HCT116 (cell line): ENCODE data around the gene OR1E2. TPM values are rescaled to one million over a fixed set of nuclear protein-coding genes. Genes with fewer than 3 reads are reported as not detected.

ENCODE experiments used
- ATAC-seq: fragments of 200-7000 bp; cut with Tn5 transposase; 2 replicates; pipeline ENCODE4 v1.9.1; 2020; ENCODE audit warnings: mild to moderate bottlenecking, moderate library complexity
- BruUV-seq: library from RNA; stranded (reverse); fragments of 400-500 nt; replicated peaks from 2 replicates; lab custom pipeline; 2021; lab: Mats Ljungman, UMichigan
- CTCF ChIA-PET: fragments of 300-600 bp; sonication (Branson Sonifier 250); formaldehyde crosslinking; loops from one replicate; lab custom pipeline; 2021; ENCODE audit warnings: antibody characterized with exemption; lab: Charles Lee
- POLR2A ChIA-PET: fragments of 300-600, 350-600 bp; sonication (Branson Sonifier 250); formaldehyde crosslinking; loops from one replicate; lab custom pipeline; 2021; ENCODE audit warnings: antibody characterized with exemption; lab: Charles Lee
- RAD21 ChIA-PET, 2 experiments: fragments of 300-600 bp; sonication (Branson Sonifier 250); formaldehyde crosslinking; loops; one replicate each; lab custom pipeline; 2023; ENCODE audit warnings: low total read pairs in 2 of 2; ENCODE audit not compliant: uncharacterized antibody in 2 of 2, unreplicated experiment in 2 of 2, low non-redundant PET in 1 of 2; lab: Charles Lee
- DNase-seq: peaks from one replicate; pipeline ENCODE4 v3.0.0-alpha.2; 2010; ENCODE audit warnings: low read depth, low spot score
- H2AFZ ChIP-seq: fragments of 200-600 bp; shearing (Covaris generic), sonication (generic); 2 replicates; pipeline ENCODE4 v1.6.1; 2017; ENCODE audit warnings: low read depth, mixed run types, mixed read lengths, antibody characterized with exemption, low read length; ENCODE audit not compliant: poor library complexity, severe bottlenecking
- H3K27ac ChIP-seq: 2 replicates; pipeline ENCODE4 v1.5.1; 2012; ENCODE audit warnings: low read depth, low read length
- H3K27me3 ChIP-seq: fragments of 200-600 bp; sonication (generic); 2 replicates; pipeline ENCODE4 v1.6.1; 2016; ENCODE audit warnings: mixed run types, low read length, mixed read lengths; ENCODE audit not compliant: insufficient read depth
- H3K36me3 ChIP-seq, 2 experiments: fragments of 200-500 bp in 1 of 2; fragments of 200-600 bp in 1 of 2; sonication (Bioruptor generic) in 1 of 2; sonication (generic) in 1 of 2; 2 replicates each; pipeline versions ENCODE4 v1.5.1 to v1.6.1; 2014 to 2016; ENCODE audit warnings: low read length in 2 of 2, inconsistent platforms in 1 of 2, mixed read lengths in 1 of 2, mixed run types in 1 of 2; ENCODE audit not compliant: insufficient read depth in 2 of 2, control insufficient read depth in 1 of 2
- H3K4me1 ChIP-seq, 2 experiments: fragments of 200-600 bp in 1 of 2; sonication (generic) in 1 of 2; 2 replicates each; pipeline versions ENCODE4 v1.5.1 to v1.6.1; 2012 to 2017; ENCODE audit warnings: low read length in 2 of 2, inconsistent platforms in 1 of 2, mild to moderate bottlenecking in 1 of 2, mixed read lengths in 1 of 2, mixed run types in 1 of 2, moderate library complexity in 1 of 2; ENCODE audit not compliant: insufficient read depth in 2 of 2, control insufficient read depth in 1 of 2
- H3K4me2 ChIP-seq: fragments of 200-600 bp; sonication (generic); 2 replicates; pipeline ENCODE4 v1.6.1; 2017; ENCODE audit warnings: mixed run types, low read length, mixed read lengths
- H3K4me3 ChIP-seq, 2 experiments: fragments of 200-600 bp in 1 of 2; sonication (generic) in 1 of 2; replicated peaks in 1 of 2; 2 replicates each; pipeline ENCODE4 v1.5.1; 2011 to 2016; ENCODE audit warnings: low read length in 2 of 2, control low read depth in 1 of 2, low read depth in 1 of 2, mild to moderate bottlenecking in 1 of 2, mixed read lengths in 1 of 2, mixed run types in 1 of 2
- H3K79me2 ChIP-seq: fragments of 200-600 bp; sonication (generic); 2 replicates; pipeline ENCODE4 v1.6.1; 2017; ENCODE audit warnings: mild to moderate bottlenecking, mixed run types, low read length, moderate library complexity, mixed read lengths; ENCODE audit not compliant: insufficient read depth
- H3K9ac ChIP-seq: fragments of 200-600 bp; sonication (generic); 2 replicates; pipeline ENCODE4 v1.6.1; 2016; ENCODE audit warnings: low read length, mixed read lengths
- H3K9me2 ChIP-seq: fragments of 200-600 bp; sonication (generic), shearing (Covaris generic); 2 replicates; pipeline ENCODE4 v1.6.1; 2017; ENCODE audit warnings: mixed run types, mild to moderate bottlenecking, moderate library complexity; ENCODE audit not compliant: insufficient read depth
- H3K9me3 ChIP-seq, 2 experiments: fragments of 200-500 bp in 1 of 2; fragments of 200-600 bp in 1 of 2; sonication (Bioruptor generic) in 1 of 2; sonication (generic) in 1 of 2; 2 replicates each; pipeline ENCODE4 v1.6.1; 2014 to 2017; ENCODE audit warnings: low read length in 2 of 2, mixed read lengths in 2 of 2, inconsistent platforms in 1 of 2, low read depth in 1 of 2, mild to moderate bottlenecking in 1 of 2, mixed run types in 1 of 2, moderate library complexity in 1 of 2; ENCODE audit not compliant: control insufficient read depth in 1 of 2, insufficient read depth in 1 of 2
- H4K20me1 ChIP-seq: fragments of 200-600 bp; sonication (generic), shearing (Covaris generic); 2 replicates; pipeline ENCODE4 v1.6.1; 2017; ENCODE audit warnings: mixed run types, mild to moderate bottlenecking, moderate library complexity; ENCODE audit not compliant: insufficient read depth
- EGR1 ChIP-seq: IDR thresholded peaks from 2 replicates; pipeline ENCODE4 v1.6.1; 2012; ENCODE audit warnings: low read depth
- ELF1 ChIP-seq: IDR thresholded peaks from 2 replicates; pipeline ENCODE4 v1.6.1; 2012; ENCODE audit warnings: low read depth, borderline replicate concordance
- EZH2 ChIP-seq: fragments of 200-600 bp; sonication (generic); IDR thresholded peaks from 2 replicates; pipeline ENCODE4 v1.6.1; 2017; ENCODE audit warnings: antibody characterized with exemption, mixed run types
- EZH2phosphoT487 ChIP-seq: fragments of 200-600 bp; IDR thresholded peaks from 2 replicates; pipeline ENCODE4 v1.6.1; 2018; ENCODE audit warnings: antibody characterized with exemption, borderline replicate concordance
- JUND ChIP-seq: IDR thresholded peaks from 2 replicates; pipeline ENCODE4 v1.6.1; 2012
- POLR2A ChIP-seq: IDR thresholded peaks from 2 replicates; pipeline ENCODE4 v1.7.0; 2011; ENCODE audit warnings: borderline replicate concordance; ENCODE audit not compliant: insufficient read depth, insufficient read length; ENCODE audit errors: extremely low read depth
- RAD21 ChIP-seq: IDR thresholded peaks from 2 replicates; pipeline ENCODE4 v1.6.1; 2012; ENCODE audit warnings: low read depth, mild to moderate bottlenecking
- SP1 ChIP-seq: IDR thresholded peaks from 2 replicates; pipeline ENCODE4 v1.6.1; 2012; ENCODE audit warnings: low read depth
- SRF ChIP-seq: IDR thresholded peaks from 2 replicates; pipeline ENCODE4 v1.6.1; 2012; ENCODE audit warnings: low read depth
- YY1 ChIP-seq: IDR thresholded peaks from 2 replicates; pipeline ENCODE4 v1.6.1; 2011; ENCODE audit warnings: low read length, low read depth, moderate library complexity, mild to moderate bottlenecking; ENCODE audit not compliant: insufficient replicate concordance; ENCODE audit errors: extremely low read depth
- ZFX ChIP-seq: fragments of 450-650 bp; IDR thresholded peaks from 2 replicates; pipeline ENCODE4 v1.6.1; 2017
- intact Hi-C: fragments of 100-400 bp; cut with micrococcal nuclease; formaldehyde crosslinking; loops from 2 replicates; pipeline ENCODE4 v1.10.0; 2022
- total RNA-seq: library from RNA; stranded (reverse); gene quantifications from one replicate; pipeline ENCODE4 v1.2.1, GENCODE V29; 2021; ENCODE audit not compliant: unreplicated experiment
- TF ChIP-seq, protein P1 (sequence below), 3 experiments: fragments of 200-600 bp in 1 of 3; sonication (generic) in 1 of 3; IDR thresholded peaks in 2 of 3; conservative IDR thresholded peaks in 1 of 3; 2 replicates each; pipeline ENCODE4 v1.5.1; 2012 to 2017; ENCODE audit warnings: low read depth in 2 of 3, low read length in 2 of 3, antibody characterized with exemption in 1 of 3, borderline replicate concordance in 1 of 3, control low read depth in 1 of 3, mild to moderate bottlenecking in 1 of 3, mixed read lengths in 1 of 3, mixed run types in 1 of 3, moderate library complexity in 1 of 3; ENCODE audit not compliant: insufficient read depth in 1 of 3
- TF ChIP-seq, protein P2 (sequence below): IDR thresholded peaks from 2 replicates; pipeline ENCODE4 v1.6.1; 2012; ENCODE audit warnings: low read depth

Gene OR1E2
- total RNA-seq, 1 experiment from 2014 or later = not detected

DNA sequence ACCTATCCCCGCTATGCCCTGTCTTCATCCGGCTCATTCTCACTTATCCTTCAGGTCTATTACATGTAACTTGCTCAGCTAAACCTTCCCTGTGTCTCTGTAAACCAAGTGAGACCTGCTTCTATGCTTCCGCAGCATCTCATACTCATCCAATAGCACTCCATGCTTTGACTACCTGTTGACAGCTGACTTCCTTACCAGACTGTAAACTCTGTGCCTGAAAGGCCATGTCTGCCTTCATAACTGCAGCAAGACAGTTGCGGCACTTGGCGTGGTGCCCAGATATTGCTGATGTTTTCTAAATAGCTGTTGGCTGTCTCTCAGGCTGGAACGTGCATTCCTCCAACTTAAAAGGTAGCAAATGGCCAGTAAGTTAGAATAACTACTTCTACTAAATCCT lies 33.6 kb downstream of the OR1E2 start:
- Histone ChIP-seq H3K4me3 (no peak overlapping the region), H3K9me3 (no peaks in the 10 kb centered on the region), H3K27me3 (peaks cover 10% of the 10 kb centered on the region; the same call in 1 of the 2 replicates), H3K4me2 (no peak overlapping the region), H3K9ac (no peak overlapping the region), H2AFZ (no peak overlapping the region), H3K79me2 (no peaks in the 10 kb centered on the region), H3K4me1 (no peaks in the 10 kb centered on the region), H3K9me2 (no peaks in the 10 kb centered on the region), H4K20me1 (no peaks in the 10 kb centered on the region), H3K36me3 (no peaks in the 10 kb centered on the region), H3K27ac (no peak overlapping the region)
- ChIA-PET RAD21 (no interaction called here), POLR2A (no interaction called here), CTCF (no interaction called here)
- ATAC-seq (no peak), DNase-seq (no peak)
- TF ChIP-seq ZFX = no peak
- TF ChIP-seq, protein P1, sequence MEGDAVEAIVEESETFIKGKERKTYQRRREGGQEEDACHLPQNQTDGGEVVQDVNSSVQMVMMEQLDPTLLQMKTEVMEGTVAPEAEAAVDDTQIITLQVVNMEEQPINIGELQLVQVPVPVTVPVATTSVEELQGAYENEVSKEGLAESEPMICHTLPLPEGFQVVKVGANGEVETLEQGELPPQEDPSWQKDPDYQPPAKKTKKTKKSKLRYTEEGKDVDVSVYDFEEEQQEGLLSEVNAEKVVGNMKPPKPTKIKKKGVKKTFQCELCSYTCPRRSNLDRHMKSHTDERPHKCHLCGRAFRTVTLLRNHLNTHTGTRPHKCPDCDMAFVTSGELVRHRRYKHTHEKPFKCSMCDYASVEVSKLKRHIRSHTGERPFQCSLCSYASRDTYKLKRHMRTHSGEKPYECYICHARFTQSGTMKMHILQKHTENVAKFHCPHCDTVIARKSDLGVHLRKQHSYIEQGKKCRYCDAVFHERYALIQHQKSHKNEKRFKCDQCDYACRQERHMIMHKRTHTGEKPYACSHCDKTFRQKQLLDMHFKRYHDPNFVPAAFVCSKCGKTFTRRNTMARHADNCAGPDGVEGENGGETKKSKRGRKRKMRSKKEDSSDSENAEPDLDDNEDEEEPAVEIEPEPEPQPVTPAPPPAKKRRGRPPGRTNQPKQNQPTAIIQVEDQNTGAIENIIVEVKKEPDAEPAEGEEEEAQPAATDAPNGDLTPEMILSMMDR (IDR thresholded peaks at IDR 0.05 in 2 of 3, conservative IDR thresholded peaks at IDR 0.05 in 1 of 3; ENCODE audit: borderline replicate concordance in 1 of 3, insufficient read depth in 1 of 3, low read depth in 2 of 3, low read length in 2 of 3) = no peak
- TF ChIP-seq POLR2A = no peak
- no peak for TF ChIP-seq EZH2phosphoT487
- no peak for TF ChIP-seq ELF1
- no TSS peak for BruUV-seq
- intact Hi-C loops = no loop called here

- BruUV-seq = no TSS peak
- no peak for TF ChIP-seq EZH2phosphoT487
- no peak for TF ChIP-seq JUND
- TF ChIP-seq, protein P2, sequence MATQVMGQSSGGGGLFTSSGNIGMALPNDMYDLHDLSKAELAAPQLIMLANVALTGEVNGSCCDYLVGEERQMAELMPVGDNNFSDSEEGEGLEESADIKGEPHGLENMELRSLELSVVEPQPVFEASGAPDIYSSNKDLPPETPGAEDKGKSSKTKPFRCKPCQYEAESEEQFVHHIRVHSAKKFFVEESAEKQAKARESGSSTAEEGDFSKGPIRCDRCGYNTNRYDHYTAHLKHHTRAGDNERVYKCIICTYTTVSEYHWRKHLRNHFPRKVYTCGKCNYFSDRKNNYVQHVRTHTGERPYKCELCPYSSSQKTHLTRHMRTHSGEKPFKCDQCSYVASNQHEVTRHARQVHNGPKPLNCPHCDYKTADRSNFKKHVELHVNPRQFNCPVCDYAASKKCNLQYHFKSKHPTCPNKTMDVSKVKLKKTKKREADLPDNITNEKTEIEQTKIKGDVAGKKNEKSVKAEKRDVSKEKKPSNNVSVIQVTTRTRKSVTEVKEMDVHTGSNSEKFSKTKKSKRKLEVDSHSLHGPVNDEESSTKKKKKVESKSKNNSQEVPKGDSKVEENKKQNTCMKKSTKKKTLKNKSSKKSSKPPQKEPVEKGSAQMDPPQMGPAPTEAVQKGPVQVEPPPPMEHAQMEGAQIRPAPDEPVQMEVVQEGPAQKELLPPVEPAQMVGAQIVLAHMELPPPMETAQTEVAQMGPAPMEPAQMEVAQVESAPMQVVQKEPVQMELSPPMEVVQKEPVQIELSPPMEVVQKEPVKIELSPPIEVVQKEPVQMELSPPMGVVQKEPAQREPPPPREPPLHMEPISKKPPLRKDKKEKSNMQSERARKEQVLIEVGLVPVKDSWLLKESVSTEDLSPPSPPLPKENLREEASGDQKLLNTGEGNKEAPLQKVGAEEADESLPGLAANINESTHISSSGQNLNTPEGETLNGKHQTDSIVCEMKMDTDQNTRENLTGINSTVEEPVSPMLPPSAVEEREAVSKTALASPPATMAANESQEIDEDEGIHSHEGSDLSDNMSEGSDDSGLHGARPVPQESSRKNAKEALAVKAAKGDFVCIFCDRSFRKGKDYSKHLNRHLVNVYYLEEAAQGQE = no peak
- TF ChIP-seq SP1 = no peak
- TF ChIP-seq EZH2 = no peak
- TF ChIP-seq EGR1 = no peak
- TF ChIP-seq ZFX = no peak
- no peak for TF ChIP-seq RAD21
- TF ChIP-seq YY1 = no peak
- TF ChIP-seq, protein P1 (IDR thresholded peaks at IDR 0.05 in 2 of 3, conservative IDR thresholded peaks at IDR 0.05 in 1 of 3; ENCODE audit: borderline replicate concordance in 1 of 3, insufficient read depth in 1 of 3, low read depth in 2 of 3, low read length in 2 of 3) = no peak
- TF ChIP-seq POLR2A = no peak
- TF ChIP-seq SRF = no peak
These were observed 35.3 kb downstream of the OR1E2 start, which contains the start of gene OR1E1 for GRCh38 chr17:3398310-3398709. OR1E1 (minus strand) TSS chr17:3398410; CDS start chr17:3398410, 0 bp downstream.

More at GRCh38 chr17:3398310-3398709, 35.3 kb downstream of the OR1E2 start, which contains the start of gene OR1E1:
- no peaks in the 10 kb centered on the region for H3K9me3 ChIP-seq
- CTCF ChIA-PET = no interaction called here
- POLR2A ChIA-PET = no interaction called here
- H3K27me3 ChIP-seq = peaks cover 10% of the 10 kb centered on the region; the same call in 1 of the 2 replicates
- no peak within 1 kb of the TSS for H2AFZ ChIP-seq
- H4K20me1 ChIP-seq = no peaks in the 10 kb centered on the region
- no peak within 1 kb of the TSS for H3K27ac ChIP-seq
- no peak within 1 kb of the TSS for H3K4me2 ChIP-seq
- ATAC-seq = no peak
- H3K9me2 ChIP-seq = no peaks in the 10 kb centered on the region
- RAD21 ChIA-PET = no interaction called here
- no peaks in the 10 kb centered on the region for H3K79me2 ChIP-seq
- no peak within 1 kb of the TSS for H3K9ac ChIP-seq
- DNase-seq = no peak
- H3K36me3 ChIP-seq = no peaks in the 10 kb centered on the region
- no peaks in the 10 kb centered on the region for H3K4me1 ChIP-seq
- no peak within 1 kb of the TSS for H3K4me3 ChIP-seq
- intact Hi-C loops = no loop called here
